H9 (cell line): Measurements from ENCODE around the gene PSMD8. TPM values are rescaled to one million over a fixed set of nuclear protein-coding genes. Genes with fewer than 3 reads are reported as not detected.

Experiments used
- DNase-seq: peaks from one replicate; pipeline ENCODE4 v3.0.0-alpha.2; 2017
- H2AFZ ChIP-seq: one replicate; pipeline ENCODE4 v1.6.1; 2013; ENCODE audit warnings: mild to moderate bottlenecking, low read length, control low read depth, moderate library complexity
- H2AK5ac ChIP-seq: 2 replicates; pipeline ENCODE4 v1.6.1; 2013; ENCODE audit warnings: low read length, control low read depth, mixed read lengths; ENCODE audit not compliant: insufficient read length
- H2BK120ac ChIP-seq: one replicate; pipeline ENCODE4 v1.6.1; 2013; ENCODE audit warnings: low read depth, mild to moderate bottlenecking, low read length, control low read depth, inconsistent platforms; ENCODE audit not compliant: poor library complexity, severe bottlenecking
- H2BK12ac ChIP-seq: 2 replicates; pipeline ENCODE4 v1.6.1; 2013; ENCODE audit warnings: low read length, control low read depth, mixed read lengths, low read depth; ENCODE audit not compliant: insufficient read length
- H2BK15ac ChIP-seq: 2 replicates; pipeline ENCODE4 v1.6.1; 2013; ENCODE audit warnings: low read depth, low read length, control low read depth
- H2BK20ac ChIP-seq: one replicate; pipeline ENCODE4 v1.6.1; 2013; ENCODE audit warnings: low read depth, mild to moderate bottlenecking, low read length, control low read depth, inconsistent platforms; ENCODE audit not compliant: poor library complexity, severe bottlenecking
- H2BK5ac ChIP-seq: 2 replicates; pipeline ENCODE4 v1.6.1; 2013; ENCODE audit warnings: low read length, control low read depth, mixed read lengths; ENCODE audit not compliant: insufficient read length
- H3K14ac ChIP-seq: 2 replicates; pipeline ENCODE4 v1.6.1; 2013; ENCODE audit warnings: low read length, control low read depth; ENCODE audit not compliant: insufficient read depth
- H3K18ac ChIP-seq: 2 replicates; pipeline ENCODE4 v1.6.1; 2013; ENCODE audit warnings: low read depth, mild to moderate bottlenecking, mixed read lengths, low read length, control low read depth; ENCODE audit not compliant: insufficient read length
- H3K23ac ChIP-seq: 2 replicates; pipeline ENCODE4 v1.6.1; 2013; ENCODE audit warnings: low read length, control low read depth, mixed read lengths, low read depth; ENCODE audit not compliant: insufficient read length
- H3K23me2 ChIP-seq: 2 replicates; pipeline ENCODE4 v1.6.1; 2013; ENCODE audit warnings: low read depth, mild to moderate bottlenecking, mixed read lengths, low read length, control low read depth; ENCODE audit not compliant: insufficient read length, poor library complexity, severe bottlenecking
- H3K27ac ChIP-seq: 2 replicates; pipeline ENCODE4 v1.5.1; 2013; ENCODE audit warnings: low read length, control low read depth, mixed read lengths, low read depth; ENCODE audit not compliant: insufficient read length
- H3K27me3 ChIP-seq: 2 replicates; pipeline ENCODE4 v1.6.1; 2013; ENCODE audit warnings: low read length, control low read depth, inconsistent platforms; ENCODE audit not compliant: insufficient read depth
- H3K4ac ChIP-seq: 2 replicates; pipeline ENCODE4 v1.6.1; 2013; ENCODE audit warnings: low read depth, mild to moderate bottlenecking, control low read depth, inconsistent platforms, low read length, moderate library complexity
- H3K4me1 ChIP-seq: 2 replicates; pipeline ENCODE4 v1.6.1; 2013; ENCODE audit warnings: low read length, control low read depth, inconsistent platforms; ENCODE audit not compliant: insufficient read depth
- H3K4me2 ChIP-seq: 2 replicates; pipeline ENCODE4 v1.6.1; 2013; ENCODE audit warnings: low read length, control low read depth, mixed read lengths; ENCODE audit not compliant: insufficient read length, insufficient read depth
- H3K56ac ChIP-seq: 2 replicates; pipeline ENCODE4 v1.6.1; 2013; ENCODE audit warnings: low read depth, mild to moderate bottlenecking, mixed read lengths, low read length, control low read depth; ENCODE audit not compliant: insufficient read length
- H3K79me1 ChIP-seq: 2 replicates; pipeline ENCODE4 v1.6.1; 2013; ENCODE audit warnings: low read depth, mild to moderate bottlenecking, moderate library complexity, low read length, control low read depth, inconsistent platforms; ENCODE audit not compliant: insufficient read depth, poor library complexity, severe bottlenecking
- H3K79me2 ChIP-seq: 2 replicates; pipeline ENCODE4 v1.6.1; 2013; ENCODE audit warnings: low read length, control low read depth, inconsistent platforms; ENCODE audit not compliant: insufficient read depth
- H3K9ac ChIP-seq: 2 replicates; pipeline ENCODE4 v1.6.1; 2013; ENCODE audit warnings: low read length, control low read depth, mixed read lengths; ENCODE audit not compliant: insufficient read length; ENCODE audit errors: extremely low read depth
- H3K9me3 ChIP-seq: one replicate; pipeline ENCODE4 v1.6.1; 2013; ENCODE audit warnings: low read depth, low read length, inconsistent platforms; ENCODE audit not compliant: control insufficient read depth
- H3T11ph ChIP-seq: one replicate; pipeline ENCODE4 v1.6.1; 2013; ENCODE audit warnings: mild to moderate bottlenecking, low read length, control low read depth, inconsistent platforms
- H4K20me1 ChIP-seq: one replicate; pipeline ENCODE4 v1.6.1; 2013; ENCODE audit not compliant: control insufficient read depth, insufficient read length, insufficient read depth
- H4K5ac ChIP-seq: 2 replicates; pipeline ENCODE4 v1.6.1; 2013; ENCODE audit warnings: low read depth, mild to moderate bottlenecking, mixed read lengths, low read length, control low read depth; ENCODE audit not compliant: insufficient read length
- H4K8ac ChIP-seq: replicated peaks from 2 replicates; pipeline ENCODE4 v1.6.1; 2013; ENCODE audit warnings: low read length, control low read depth, mixed read lengths, low read depth; ENCODE audit not compliant: insufficient read length
- H4K91ac ChIP-seq: 2 replicates; pipeline ENCODE4 v1.6.1; 2013; ENCODE audit warnings: low read depth, mild to moderate bottlenecking, moderate library complexity, mixed read lengths, low read length, control low read depth; ENCODE audit not compliant: insufficient read length
- H3K27ac Mint-ChIP-seq, 3 experiments: 2 replicates in 2 of 3; 3 replicates in 1 of 3; pipeline ENCODE4 v1.8.0; 2020 to 2021; ENCODE audit warnings: mixed read lengths in 3 of 3, mild to moderate bottlenecking in 1 of 3, moderate library complexity in 1 of 3
- H3K27me3 Mint-ChIP-seq: 2 replicates; pipeline ENCODE4 v1.8.0; 2021; ENCODE audit warnings: low read depth, mild to moderate bottlenecking, moderate library complexity, mixed read lengths
- H3K36me3 Mint-ChIP-seq, 3 experiments: 2 replicates in 2 of 3; 3 replicates in 1 of 3; pipeline ENCODE4 v1.8.0; 2020 to 2021; ENCODE audit warnings: low read depth in 3 of 3, mixed read lengths in 3 of 3; ENCODE audit not compliant: insufficient read depth in 1 of 3
- H3K4me1 Mint-ChIP-seq, 2 experiments: 2 replicates each; pipeline ENCODE4 v1.8.0; 2020; ENCODE audit warnings: mixed read lengths in 2 of 2
- H3K4me3 Mint-ChIP-seq, 2 experiments: 2 replicates in 1 of 2; 3 replicates in 1 of 2; pipeline ENCODE4 v1.8.0; 2020 to 2021; ENCODE audit warnings: mild to moderate bottlenecking in 2 of 2, mixed read lengths in 2 of 2, moderate library complexity in 1 of 2
- H3K9me3 Mint-ChIP-seq, 2 experiments: 2 replicates in 1 of 2; 3 replicates in 1 of 2; pipeline ENCODE4 v1.8.0; 2020; ENCODE audit warnings: mild to moderate bottlenecking in 2 of 2, mixed read lengths in 2 of 2, moderate library complexity in 1 of 2
- CTCF ChIP-seq: fragments of 200-600 bp; sonication (generic); conservative IDR thresholded peaks from 3 replicates; pipeline ENCODE4 v1.8.0; 2021; ENCODE audit warnings: antibody characterized with exemption, mild to moderate bottlenecking
- WGBS: extraction: QIAGEN DNeasy Blood & Tissue Kit; methylation state at CpG from one replicate; pipeline ENCODE4 v1.1.7; 2013; ENCODE audit warnings: missing lambda C conversion rate, low lambda C conversion rate, mixed read lengths; ENCODE audit not compliant: insufficient read length; ENCODE audit errors: extremely low coverage; 5-methylcytosine and 5-hydroxymethylcytosine counted together
- total RNA-seq: library from RNA; stranded (reverse); gene quantifications from 2 replicates; pipeline ENCODE4 v1.2.1, GENCODE V29; 2021

Gene PSMD8
- total RNA-seq, 1 experiment from 2014 or later: 189 TPM

DNA sequence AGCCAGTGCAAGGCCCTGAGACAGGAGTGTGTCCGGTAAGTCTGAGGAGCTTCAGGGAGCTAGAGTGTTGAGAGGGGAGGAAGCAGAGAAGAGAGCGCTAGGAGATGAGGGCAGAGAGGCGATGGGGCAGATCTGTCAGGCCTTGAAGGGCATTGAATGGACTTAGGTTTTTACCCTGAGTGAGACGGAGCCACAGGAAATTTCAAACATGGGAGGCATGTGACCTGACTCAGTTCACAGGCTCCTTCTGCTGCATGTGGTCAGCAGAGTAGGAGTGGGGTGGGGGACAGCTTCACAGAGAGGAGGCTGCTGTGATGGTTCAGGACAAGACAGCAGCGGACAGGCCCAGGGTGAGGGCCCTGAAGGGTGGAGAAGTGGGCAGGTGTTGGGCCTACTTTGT is 26.0 kb downstream of the PSMD8 start:
- H3K56ac ChIP-seq: no peak overlapping the region
- DNase-seq: no peak
- no peak overlapping the region for H2BK20ac ChIP-seq
- no peak overlapping the region for H4K91ac ChIP-seq
- no peak overlapping the region for H3K27ac ChIP-seq
- no peaks in the 10 kb centered on the region for H3K4me1 ChIP-seq
- peaks cover 7 to 13% (median 13%) of the 10 kb centered on the region in 3 experiments for H3K36me3 Mint-ChIP-seq
- no peak overlapping the region for H3T11ph ChIP-seq
- H3K9me3 ChIP-seq: no peaks in the 10 kb centered on the region
- H3K4me1 Mint-ChIP-seq: peaks cover 2 to 6% of the 10 kb centered on the region in 2 experiments; a peak in 2 of 4 replicates
- H3K79me2 ChIP-seq: no peaks in the 10 kb centered on the region
- peak overlapping the region in 1 of 2 experiments; percentile 27; a peak in 1 of 5 replicates for H3K4me3 Mint-ChIP-seq
- no peak overlapping the region for H3K23ac ChIP-seq
- H3K27me3 ChIP-seq: peaks cover 3% of the 10 kb centered on the region; the same call in 1 of the 2 replicates
- no peaks in the 10 kb centered on the region for H3K9me3 Mint-ChIP-seq
- no peak overlapping the region for H3K18ac ChIP-seq
- H3K9ac ChIP-seq: no peak overlapping the region
- no peak overlapping the region for H3K27ac Mint-ChIP-seq
- no peak overlapping the region for H4K8ac ChIP-seq
- H2BK12ac ChIP-seq: no peak overlapping the region
- peaks cover 5% of the 10 kb centered on the region for H3K23me2 ChIP-seq
- no peak overlapping the region for H2AFZ ChIP-seq
- no peak overlapping the region for H3K14ac ChIP-seq
- no peaks in the 10 kb centered on the region for H4K20me1 ChIP-seq
- no peak for TF ChIP-seq CTCF
- no peak overlapping the region for H2BK15ac ChIP-seq
- no peak overlapping the region for H3K4me2 ChIP-seq
- peaks cover 64% of the 10 kb centered on the region for H3K27me3 Mint-ChIP-seq
- H2AK5ac ChIP-seq: no peak overlapping the region
- no CpG with 5 or more reads among the region's 5 CpGs for WGBS
- no peak overlapping the region for H3K4ac ChIP-seq
- H4K5ac ChIP-seq: no peak overlapping the region
- no peaks in the 10 kb centered on the region for H3K79me1 ChIP-seq
- H2BK120ac ChIP-seq: no peak overlapping the region
- H2BK5ac ChIP-seq: no peak overlapping the region
